Islet precursor cell (in vitro differentiated cells): ENCODE measurements around the gene SCFD1.

Source experiments
- DNase-seq: peaks from one replicate; pipeline ENCODE4 v3.0.0-alpha.2; 2018

Gene SCFD1

GRCh38 chr14:30759172-30760125 lies 137.3 kb downstream of the SCFD1 start:
- DNase-seq: no peak

DNA sequence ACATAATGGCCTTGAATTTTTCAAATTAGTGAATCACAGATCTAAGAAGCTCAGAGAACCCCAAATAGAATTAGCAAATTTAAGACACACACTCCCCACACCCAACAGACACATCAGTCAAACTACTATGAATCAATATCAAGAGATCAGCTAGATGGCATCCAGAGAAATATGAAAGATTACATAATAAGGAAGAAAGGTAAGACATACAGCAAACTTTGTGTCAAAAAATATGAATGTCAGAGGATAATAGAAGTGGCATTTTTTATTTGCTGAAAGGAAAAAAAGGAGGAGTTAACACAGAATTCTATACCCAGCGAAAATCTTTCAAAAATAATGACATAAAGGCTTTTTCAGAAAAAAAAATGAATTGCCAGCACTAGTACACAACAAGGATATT lies 141.8 kb downstream of the SCFD1 start:
- DNase-seq: no peak

- DNase-seq: no peak
Measured at GRCh38 chr14:30767624-30768023, 145.5 kb downstream of the SCFD1 start.

DNA sequence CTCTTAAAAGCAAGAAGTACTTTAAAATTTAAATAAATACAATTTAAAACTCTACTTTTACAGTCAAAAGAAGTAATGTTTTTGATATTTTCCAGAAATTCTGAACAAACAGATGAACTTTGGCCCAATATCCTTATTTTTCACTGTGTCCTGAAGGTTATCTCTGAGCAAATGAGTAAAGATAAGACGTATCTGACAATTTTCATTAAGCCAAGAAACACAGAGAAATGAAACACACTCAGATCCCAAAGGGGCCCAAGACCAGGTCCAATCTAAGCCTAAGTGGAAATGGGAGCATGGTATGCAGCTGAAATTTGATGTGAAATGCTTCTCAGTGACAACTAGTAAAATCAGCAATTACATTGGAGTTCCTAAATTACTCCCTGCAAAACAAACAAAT lies 146.7 kb downstream of the SCFD1 start:
- DNase-seq: no peak

- DNase-seq: no peak
Measured at GRCh38 chr14:30770376-30770775, 148.3 kb downstream of the SCFD1 start.

GRCh38 chr14:30771595-30771994 lies 149.5 kb downstream of the SCFD1 start:
- DNase-seq: no peak

- DNase-seq: no peak
Measured at GRCh38 chr14:30779210-30779609, 157.1 kb downstream of the SCFD1 start.
